Spleen (tissue), 7 donors: Measurements from ENCODE around the gene CCND2.

ENCODE experiments used
- POLR2A ChIP-seq, 3 donors: fragments of 450-650 bp; IDR thresholded peaks; one replicate each; pipeline ENCODE4 v1.5.1; 2017; ENCODE audit warnings: antibody characterized with exemption in 3 of 3, mild to moderate bottlenecking in 1 of 3
- TF ChIP-seq, protein P1 (sequence below), 11 experiments: fragments of 200-600 bp in 7 of 11; fragments of 450-650 bp in 4 of 11; sonication (generic) in 4 of 11; IDR thresholded peaks in 8 of 11; conservative IDR thresholded peaks in 3 of 11; 1 replicate in 7 of 11; 2 replicates in 4 of 11; pipeline versions ENCODE4 v1.4.0 to v1.8.0; 2016 to 2021; ENCODE audit warnings: antibody characterized with exemption in 11 of 11, inconsistent platforms in 4 of 11, mild to moderate bottlenecking in 1 of 11
- donor health status: DM: no; HTN: no; CAD: no; lungs with moderate emphysema.
- donor health status: DM: no; HTN: no; CAD: no.
- donor health status: DM: no; HTN: no; CAD: no.

DNA sequence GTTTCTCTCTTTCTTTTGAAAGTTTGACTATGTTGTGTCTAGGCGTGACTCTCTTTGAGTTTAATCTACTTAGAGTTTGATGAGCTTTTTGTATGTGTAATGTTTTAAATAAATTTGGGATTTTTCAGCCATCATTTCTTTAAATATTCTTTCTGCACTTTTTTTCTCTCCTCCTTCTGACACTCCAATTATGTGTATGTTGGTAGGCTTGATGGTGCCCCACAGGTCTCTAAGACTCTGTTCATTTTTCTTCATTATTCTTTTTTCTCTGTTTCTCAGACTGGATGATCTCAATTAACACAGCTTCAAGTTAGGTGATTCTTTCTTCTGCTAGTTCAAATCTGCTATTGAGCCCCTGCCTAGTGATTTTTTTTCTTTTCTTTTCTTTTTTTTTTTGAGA, 14.5 kb upstream of the CCND2 start:
- TF ChIP-seq, protein P1, sequence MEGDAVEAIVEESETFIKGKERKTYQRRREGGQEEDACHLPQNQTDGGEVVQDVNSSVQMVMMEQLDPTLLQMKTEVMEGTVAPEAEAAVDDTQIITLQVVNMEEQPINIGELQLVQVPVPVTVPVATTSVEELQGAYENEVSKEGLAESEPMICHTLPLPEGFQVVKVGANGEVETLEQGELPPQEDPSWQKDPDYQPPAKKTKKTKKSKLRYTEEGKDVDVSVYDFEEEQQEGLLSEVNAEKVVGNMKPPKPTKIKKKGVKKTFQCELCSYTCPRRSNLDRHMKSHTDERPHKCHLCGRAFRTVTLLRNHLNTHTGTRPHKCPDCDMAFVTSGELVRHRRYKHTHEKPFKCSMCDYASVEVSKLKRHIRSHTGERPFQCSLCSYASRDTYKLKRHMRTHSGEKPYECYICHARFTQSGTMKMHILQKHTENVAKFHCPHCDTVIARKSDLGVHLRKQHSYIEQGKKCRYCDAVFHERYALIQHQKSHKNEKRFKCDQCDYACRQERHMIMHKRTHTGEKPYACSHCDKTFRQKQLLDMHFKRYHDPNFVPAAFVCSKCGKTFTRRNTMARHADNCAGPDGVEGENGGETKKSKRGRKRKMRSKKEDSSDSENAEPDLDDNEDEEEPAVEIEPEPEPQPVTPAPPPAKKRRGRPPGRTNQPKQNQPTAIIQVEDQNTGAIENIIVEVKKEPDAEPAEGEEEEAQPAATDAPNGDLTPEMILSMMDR (IDR thresholded peaks at IDR 0.05 in 8 of 11, conservative IDR thresholded peaks at IDR 0.05 in 3 of 11), result no peak
- TF ChIP-seq POLR2A (IDR thresholded peaks at IDR 0.05), result no peak
